NCI-H526 (cell line): ENCODE results near the gene HSD17B11.
"Not testable (repeated sequence)": the region's sequence is repeated elsewhere in the genome, so short reads cannot be mapped to it uniquely, and the experiment has no call there.

Source experiments
- DNase-seq, 2 experiments: peaks; one replicate each; lab custom pipeline; 2025; lab: John Stamatoyannopoulos, UW

HSD17B11 gene

GRCh38 chr4:87305562-87305961 is 85.4 kb downstream of the HSD17B11 start:
- no peak for DNase-seq

GRCh38 chr4:87304745-87305432 is 86.1 kb downstream of the HSD17B11 start:
- no peak for DNase-seq

GRCh38 chr4:87299898-87300297 is 91.1 kb downstream of the HSD17B11 start:
- DNase-seq = no peak

GRCh38 chr4:87298362-87298761 is 92.6 kb downstream of the HSD17B11 start:
- DNase-seq = no peak

GRCh38 chr4:87294911-87295310 is 96.1 kb downstream of the HSD17B11 start:
- DNase-seq = not testable (repeated sequence)

- DNase-seq = not testable (repeated sequence)
Observed at GRCh38 chr4:87293889-87294288, 97.1 kb downstream of the HSD17B11 start.

- no peak for DNase-seq
Observed at GRCh38 chr4:87286970-87287369, 104.0 kb downstream of the HSD17B11 start.
